Activated CD4-positive, alpha-beta T cell treated with anti-CD3 and anti-CD28 coated beads for 24 hours (primary cell): ENCODE data around the gene DGKE.

Source experiments
- DNase-seq, 2 donors: peaks; one replicate each; pipeline ENCODE4 v3.0.0-alpha.2; 2020; ENCODE audit warnings: low read depth in 2 of 2

The DGKE gene

GRCh38 chr17:56847106-56847505, 13.2 kb downstream of the DGKE start:
- no peak for DNase-seq

GRCh38 chr17:56849131-56849530, 15.2 kb downstream of the DGKE start:
- DNase-seq, result no peak

GRCh38 chr17:56850591-56850990, 16.6 kb downstream of the DGKE start:
- no peak for DNase-seq

GRCh38 chr17:56851008-56851407, 17.1 kb downstream of the DGKE start:
- DNase-seq, result no peak

GRCh38 chr17:56861899-56862298, 27.9 kb downstream of the DGKE start:
- DNase-seq, result no peak

- DNase-seq, result no peak
These were observed 30.0 kb downstream of the DGKE start for GRCh38 chr17:56863974-56864373.

GRCh38 chr17:56866076-56866475, 32.1 kb downstream of the DGKE start:
- no peak for DNase-seq

GRCh38 chr17:56866496-56866895, 32.5 kb downstream of the DGKE start:
- DNase-seq, result no peak

- DNase-seq, result no peak
These were observed 34.0 kb downstream of the DGKE start for GRCh38 chr17:56867948-56868376.

GRCh38 chr17:56868716-56869115, 34.8 kb downstream of the DGKE start:
- no peak for DNase-seq

- DNase-seq, result no peak
These were observed 36.2 kb downstream of the DGKE start for GRCh38 chr17:56870081-56870651.

GRCh38 chr17:56876766-56877179, 42.8 kb downstream of the DGKE start:
- no peak for DNase-seq

- no peak for DNase-seq
These were observed 45.3 kb downstream of the DGKE start for GRCh38 chr17:56879280-56879679.

GRCh38 chr17:56880133-56880532, 46.2 kb downstream of the DGKE start:
- no peak for DNase-seq

- DNase-seq, result no peak
These were observed 46.6 kb downstream of the DGKE start for GRCh38 chr17:56880571-56880970.

- no peak for DNase-seq
These were observed 47.8 kb downstream of the DGKE start for GRCh38 chr17:56881685-56882295.

- no peak for DNase-seq
These were observed 49.7 kb downstream of the DGKE start for GRCh38 chr17:56883616-56884015.

- DNase-seq, result no peak
These were observed 50.7 kb downstream of the DGKE start for GRCh38 chr17:56884483-56885311.

- no peak for DNase-seq
These were observed 51.3 kb downstream of the DGKE start for GRCh38 chr17:56885312-56885657.

- DNase-seq, result no peak
These were observed 52.4 kb downstream of the DGKE start for GRCh38 chr17:56886288-56886731.

GRCh38 chr17:56887105-56887504, 53.2 kb downstream of the DGKE start:
- DNase-seq, result no peak

- no peak for DNase-seq
These were observed 53.9 kb downstream of the DGKE start for GRCh38 chr17:56887552-56888467.
